Neural cell (in vitro differentiated cells): ENCODE results near the gene LYZL6. TPM values are rescaled to one million over a fixed set of nuclear protein-coding genes. Genes with fewer than 3 reads are reported as not detected.

Source experiments
- H2AFZ ChIP-seq: fragments of 200-600, 300-800 bp; sonication (generic), shearing (Covaris generic); 2 replicates; pipeline ENCODE4 v1.6.0; 2014; ENCODE audit warnings: low read depth, mild to moderate bottlenecking, antibody characterized with exemption, low read length, moderate library complexity
- H3F3A ChIP-seq: fragments of 200-600 bp; shearing (Covaris generic); 2 replicates; pipeline ENCODE4 v1.6.1; 2016; ENCODE audit warnings: mild to moderate bottlenecking, moderate library complexity, mixed read lengths, antibody characterized with exemption, low read length; ENCODE audit not compliant: insufficient read depth, poor library complexity, severe bottlenecking
- H3K27ac ChIP-seq: fragments of 200-600, 300-800 bp; sonication (generic), shearing (Covaris generic); 2 replicates; pipeline ENCODE4 v1.5.1; 2014; ENCODE audit warnings: mild to moderate bottlenecking, low read length, moderate library complexity
- H3K27me3 ChIP-seq: fragments of 300-800, 200-600 bp; sonication (generic), shearing (Covaris generic); 2 replicates; pipeline ENCODE4 v1.6.0; 2014; ENCODE audit warnings: mild to moderate bottlenecking, low read depth, low read length, moderate library complexity; ENCODE audit not compliant: insufficient read depth
- H3K36me3 ChIP-seq: fragments of 300-800, 200-600 bp; sonication (generic), shearing (Covaris generic); 2 replicates; pipeline ENCODE4 v1.5.1; 2014; ENCODE audit warnings: mild to moderate bottlenecking, antibody characterized with exemption, low read length, moderate library complexity; ENCODE audit not compliant: insufficient read depth
- H3K4me2 ChIP-seq: fragments of 300-800, 200-600 bp; sonication (generic), shearing (Covaris generic); 2 replicates; pipeline ENCODE4 v1.6.0; 2014; ENCODE audit warnings: mild to moderate bottlenecking, low read length
- H3K4me3 ChIP-seq: fragments of 300-800, 200-600 bp; sonication (generic), shearing (Covaris generic); 2 replicates; pipeline ENCODE4 v1.5.1; 2014; ENCODE audit warnings: mild to moderate bottlenecking, low read length, moderate library complexity
- H3K79me2 ChIP-seq: fragments of 200-600 bp; shearing (Covaris generic); replicated peaks from 2 replicates; pipeline ENCODE4 v1.6.0; 2014; ENCODE audit warnings: mild to moderate bottlenecking, low read length, moderate library complexity; ENCODE audit not compliant: insufficient read depth
- H3K9ac ChIP-seq: fragments of 300-800, 200-600 bp; sonication (generic), shearing (Covaris generic); 2 replicates; pipeline ENCODE4 v1.6.1; 2016; ENCODE audit warnings: mild to moderate bottlenecking, low read length, mixed read lengths
- H3K9me2 ChIP-seq: fragments of 200-600 bp; shearing (Covaris generic); 2 replicates; pipeline ENCODE4 v1.6.1; 2016; ENCODE audit warnings: mild to moderate bottlenecking, low read length, mixed read lengths; ENCODE audit not compliant: insufficient read depth
- H3K9me3 ChIP-seq: fragments of 200-600, 300-800 bp; sonication (generic), shearing (Covaris generic); 2 replicates; pipeline ENCODE4 v1.6.1; 2016; ENCODE audit warnings: mild to moderate bottlenecking, mixed run types, low read length, moderate library complexity, mixed read lengths
- H4K20me1 ChIP-seq: fragments of 200-600 bp; shearing (Covaris generic); 2 replicates; pipeline ENCODE4 v1.6.1; 2016; ENCODE audit warnings: mild to moderate bottlenecking, mixed run types; ENCODE audit not compliant: insufficient read depth
- CTCF ChIP-seq: fragments of 450-650 bp; IDR thresholded peaks from 2 replicates; pipeline ENCODE4 v1.5.1; 2014; ENCODE audit warnings: antibody characterized with exemption, mild to moderate bottlenecking, moderate library complexity; ENCODE audit not compliant: poor library complexity, severe bottlenecking
- EP300 ChIP-seq: fragments of 450-650 bp; conservative IDR thresholded peaks from 2 replicates; pipeline ENCODE4 v1.6.1; 2014; ENCODE audit warnings: antibody characterized with exemption, mild to moderate bottlenecking, moderate library complexity; ENCODE audit not compliant: poor library complexity, severe bottlenecking
- EZH2 ChIP-seq: fragments of 200-600, 300-800 bp; shearing (Covaris generic), sonication (generic); IDR thresholded peaks from 2 replicates; pipeline ENCODE4 v1.6.1; 2014; ENCODE audit warnings: antibody characterized with exemption, low read length, borderline replicate concordance, mild to moderate bottlenecking; ENCODE audit not compliant: insufficient read depth, poor library complexity, severe bottlenecking
- MXI1 ChIP-seq: fragments of 450-650 bp; conservative IDR thresholded peaks from 2 replicates; pipeline ENCODE4 v1.6.1; 2014; ENCODE audit warnings: antibody characterized with exemption, mild to moderate bottlenecking; ENCODE audit not compliant: poor library complexity, severe bottlenecking
- POLR2AphosphoS5 ChIP-seq: IDR thresholded peaks from 2 replicates; pipeline ENCODE4 v1.6.1; 2012
- RAD21 ChIP-seq: fragments of 450-650 bp; conservative IDR thresholded peaks from 2 replicates; pipeline ENCODE4 v1.6.1; 2014; ENCODE audit warnings: antibody characterized with exemption, mild to moderate bottlenecking, moderate library complexity
- SMC3 ChIP-seq: fragments of 450-650 bp; conservative IDR thresholded peaks from 2 replicates; pipeline ENCODE4 v1.6.1; 2014; ENCODE audit warnings: antibody characterized with exemption, mild to moderate bottlenecking, moderate library complexity; ENCODE audit not compliant: poor library complexity
- TAF1 ChIP-seq: IDR thresholded peaks from 2 replicates; pipeline ENCODE4 v1.6.1; 2012; ENCODE audit warnings: low read depth
- polyA plus RNA-seq: library from polyadenylated mRNA; depleted of rRNA; stranded (reverse); fragments of >200 nt; gene quantifications from 2 replicates; pipeline ENCODE4 v1.2.3, GENCODE V29; 2014
- TF ChIP-seq, protein P1 (sequence below): IDR thresholded peaks from 2 replicates; pipeline ENCODE4 v1.6.1; 2012; ENCODE audit warnings: borderline replicate concordance

Gene LYZL6
- polyA plus RNA-seq, 1 donor from 2014 or later, result not detected

- Histone ChIP-seq H3K9me3 (no peaks in the 10 kb centered on the region), H4K20me1 (no peaks in the 10 kb centered on the region), H3K4me3 (no peak overlapping the region), H3K79me2 (no peaks in the 10 kb centered on the region), H2AFZ (no peak overlapping the region), H3K27ac (no peak overlapping the region), H3K27me3 (no peaks in the 10 kb centered on the region), H3K36me3 (no peaks in the 10 kb centered on the region), H3K9me2 (no peaks in the 10 kb centered on the region), H3K9ac (no peak overlapping the region), H3K4me2 (no peak overlapping the region), H3F3A (no peaks in the 10 kb centered on the region)
- TF ChIP-seq EP300 (no peak), SMC3 (no peak), TAF1 (no peak), MXI1 (no peak), CTCF (no peak), EZH2 (no peak), RAD21 (no peak), POLR2AphosphoS5 (no peak)
- TF ChIP-seq, protein P1, sequence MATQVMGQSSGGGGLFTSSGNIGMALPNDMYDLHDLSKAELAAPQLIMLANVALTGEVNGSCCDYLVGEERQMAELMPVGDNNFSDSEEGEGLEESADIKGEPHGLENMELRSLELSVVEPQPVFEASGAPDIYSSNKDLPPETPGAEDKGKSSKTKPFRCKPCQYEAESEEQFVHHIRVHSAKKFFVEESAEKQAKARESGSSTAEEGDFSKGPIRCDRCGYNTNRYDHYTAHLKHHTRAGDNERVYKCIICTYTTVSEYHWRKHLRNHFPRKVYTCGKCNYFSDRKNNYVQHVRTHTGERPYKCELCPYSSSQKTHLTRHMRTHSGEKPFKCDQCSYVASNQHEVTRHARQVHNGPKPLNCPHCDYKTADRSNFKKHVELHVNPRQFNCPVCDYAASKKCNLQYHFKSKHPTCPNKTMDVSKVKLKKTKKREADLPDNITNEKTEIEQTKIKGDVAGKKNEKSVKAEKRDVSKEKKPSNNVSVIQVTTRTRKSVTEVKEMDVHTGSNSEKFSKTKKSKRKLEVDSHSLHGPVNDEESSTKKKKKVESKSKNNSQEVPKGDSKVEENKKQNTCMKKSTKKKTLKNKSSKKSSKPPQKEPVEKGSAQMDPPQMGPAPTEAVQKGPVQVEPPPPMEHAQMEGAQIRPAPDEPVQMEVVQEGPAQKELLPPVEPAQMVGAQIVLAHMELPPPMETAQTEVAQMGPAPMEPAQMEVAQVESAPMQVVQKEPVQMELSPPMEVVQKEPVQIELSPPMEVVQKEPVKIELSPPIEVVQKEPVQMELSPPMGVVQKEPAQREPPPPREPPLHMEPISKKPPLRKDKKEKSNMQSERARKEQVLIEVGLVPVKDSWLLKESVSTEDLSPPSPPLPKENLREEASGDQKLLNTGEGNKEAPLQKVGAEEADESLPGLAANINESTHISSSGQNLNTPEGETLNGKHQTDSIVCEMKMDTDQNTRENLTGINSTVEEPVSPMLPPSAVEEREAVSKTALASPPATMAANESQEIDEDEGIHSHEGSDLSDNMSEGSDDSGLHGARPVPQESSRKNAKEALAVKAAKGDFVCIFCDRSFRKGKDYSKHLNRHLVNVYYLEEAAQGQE, result no peak
Measured at GRCh38 chr17:35891269-35891668, 52.2 kb downstream of the LYZL6 start.

- H3K36me3 ChIP-seq, result no peaks in the 10 kb centered on the region
- H3K79me2 ChIP-seq, result no peaks in the 10 kb centered on the region
- no peak overlapping the region for H3K4me3 ChIP-seq
- no peak overlapping the region for H3K9ac ChIP-seq
- no peaks in the 10 kb centered on the region for H3F3A ChIP-seq
- no peaks in the 10 kb centered on the region for H3K9me3 ChIP-seq
- no peak overlapping the region for H2AFZ ChIP-seq
- H3K4me2 ChIP-seq, result no peak overlapping the region
- H3K9me2 ChIP-seq, result no peaks in the 10 kb centered on the region
- H4K20me1 ChIP-seq, result no peaks in the 10 kb centered on the region
- no peak for TF ChIP-seq MXI1
- TF ChIP-seq TAF1, result no peak
- TF ChIP-seq CTCF, result no peak
- no peak for TF ChIP-seq RAD21
- TF ChIP-seq EP300, result no peak
- TF ChIP-seq EZH2, result no peak
- no peak for TF ChIP-seq SMC3
- TF ChIP-seq POLR2AphosphoS5, result no peak
- no peak overlapping the region for H3K27ac ChIP-seq
- no peaks in the 10 kb centered on the region for H3K27me3 ChIP-seq
Measured at GRCh38 chr17:35890774-35891155, 52.7 kb downstream of the LYZL6 start.
